Measurements from ENCODE around the gene B4GALNT2. TPM values are rescaled to one million over a fixed set of nuclear protein-coding genes. Genes with fewer than 3 reads are reported as not detected.
"Not testable (repeated sequence)": the region's sequence is repeated elsewhere in the genome, so short reads cannot be mapped to it uniquely, and the experiment has no call there.

Gene B4GALNT2
- total RNA-seq (2014; rRNA removed; shearing (Covaris generic)) = not detected in 2 replicates
- polyA plus RNA-seq (2016; fragmentation: Nextera tagmentation; extraction: Ambion mirVana) = not detected in 2 replicates

GRCh38 chr17:49132699-49133364, at the start of gene B4GALNT2:
Gene B4GALNT2, plus strand, starts transcription at chr17:49132769. Its CDS starts 24 bp downstream, at chr17:49132793.
- H3F3A ChIP-seq (ENCODE audit: insufficient read depth) = no peaks in the 10 kb centered on the region
- H3K79me2 ChIP-seq (ENCODE audit: insufficient read depth) = no peaks in the 10 kb centered on the region
- H3K4me3 ChIP-seq = peak within 1 kb of the TSS; percentile 31
- peaks cover 26% of the 10 kb centered on the region for H3K27me3 ChIP-seq (replicated peaks; ENCODE audit: insufficient read depth)
- H3K27ac ChIP-seq = no peak within 1 kb of the TSS
- no peaks in the 10 kb centered on the region for H3K4me1 ChIP-seq (ENCODE audit: insufficient read depth)
- in situ Hi-C loops (cut with MboI) = no loop called here
- H3K9ac ChIP-seq = no peak within 1 kb of the TSS
- 9 to 11% methylated on average over 60 to 61 of the region's 65 CpGs for WGBS, 2 experiments (ENCODE audit: low coverage in 1 of 2, low lambda C conversion rate in 2 of 2, missing lambda C conversion rate in 2 of 2)
- H4K20me1 ChIP-seq (ENCODE audit: insufficient read depth) = no peaks in the 10 kb centered on the region
- no peaks in the 10 kb centered on the region for H3K36me3 ChIP-seq (ENCODE audit: low read depth)
- peak within 1 kb of the TSS; percentile 39 for H3K4me2 ChIP-seq (ENCODE audit: unreplicated experiment)
- TF ChIP-seq EZH2phosphoT487 (IDR thresholded peaks at IDR 0.05; ENCODE audit: insufficient read depth, low read depth) (0 out of 2 replicates have a peak, but pooled peaks have one; percentile 15), EZH2 (IDR thresholded peaks at IDR 0.05; ENCODE audit: insufficient read depth, poor library complexity, severe bottlenecking) (peak; percentile 69)
- H2AFZ ChIP-seq = no peak within 1 kb of the TSS; the same call in 1 of the 2 replicates
- H3K9me2 ChIP-seq (ENCODE audit: insufficient read depth) = no peaks in the 10 kb centered on the region
- peak; percentile 30 for DNase-seq
- H3K9me3 ChIP-seq (ENCODE audit: low read depth) = no peaks in the 10 kb centered on the region

DNA sequence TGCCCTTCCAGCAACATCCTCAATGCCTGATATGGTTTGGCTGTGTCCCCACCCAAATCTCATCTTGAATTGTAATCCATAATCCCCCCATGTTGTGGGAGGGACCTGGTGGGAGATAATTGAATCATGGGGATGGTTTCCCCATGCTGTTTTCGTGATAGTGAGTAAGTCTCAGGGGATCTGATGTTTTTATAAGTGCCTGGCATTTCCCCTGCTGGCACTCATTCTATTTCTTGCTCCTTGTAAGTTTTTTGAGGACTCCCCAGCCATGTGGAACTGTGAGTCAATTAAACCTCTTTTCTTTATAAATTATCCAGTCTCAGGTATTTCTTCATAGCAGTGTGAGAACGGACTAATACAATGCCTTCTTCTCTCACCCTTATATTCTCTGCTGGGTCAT, 47.5 kb upstream of the B4GALNT2 start:
- peaks cover 31% of the 10 kb centered on the region for H3K27me3 ChIP-seq (replicated peaks; ENCODE audit: insufficient read depth)
- H3K4me1 ChIP-seq (ENCODE audit: insufficient read depth); H3F3A ChIP-seq (ENCODE audit: insufficient read depth); H3K27ac ChIP-seq; in situ Hi-C loops (cut with MboI); DNase-seq; H2AFZ ChIP-seq; H3K9me2 ChIP-seq (ENCODE audit: insufficient read depth); H3K4me2 ChIP-seq (ENCODE audit: unreplicated experiment); H3K9me3 ChIP-seq (ENCODE audit: low read depth); H3K36me3 ChIP-seq (ENCODE audit: low read depth); H3K9ac ChIP-seq; H3K4me3 ChIP-seq; H3K79me2 ChIP-seq (ENCODE audit: insufficient read depth); H4K20me1 ChIP-seq (ENCODE audit: insufficient read depth): not testable (repeated sequence)
- WGBS, 2 experiments (ENCODE audit: low coverage in 1 of 2, low lambda C conversion rate in 2 of 2, missing lambda C conversion rate in 2 of 2) = 21 to 29% methylated on average over 2 of the region's 2 CpGs

GRCh38 chr17:49085565-49086315, 46.8 kb upstream of the B4GALNT2 start:
- in situ Hi-C loops (cut with MboI) = no loop called here
- H3K4me3 ChIP-seq = no peak overlapping the region
- H3K4me1 ChIP-seq (ENCODE audit: insufficient read depth) = no peaks in the 10 kb centered on the region
- no peak overlapping the region for H3K27ac ChIP-seq
- DNase-seq = no peak
- H3K79me2 ChIP-seq (ENCODE audit: insufficient read depth) = no peaks in the 10 kb centered on the region
- H3F3A ChIP-seq (ENCODE audit: insufficient read depth) = no peaks in the 10 kb centered on the region
- no peak overlapping the region for H3K4me2 ChIP-seq (ENCODE audit: unreplicated experiment)
- H3K9me2 ChIP-seq (ENCODE audit: insufficient read depth) = no peaks in the 10 kb centered on the region
- H4K20me1 ChIP-seq (ENCODE audit: insufficient read depth) = no peaks in the 10 kb centered on the region
- no peak overlapping the region for H3K9ac ChIP-seq
- no peak overlapping the region for H2AFZ ChIP-seq
- H3K9me3 ChIP-seq (ENCODE audit: low read depth) = no peaks in the 10 kb centered on the region
- H3K27me3 ChIP-seq (replicated peaks; ENCODE audit: insufficient read depth) = peaks cover 31% of the 10 kb centered on the region
- WGBS, 2 experiments (ENCODE audit: low coverage in 1 of 2, low lambda C conversion rate in 2 of 2, missing lambda C conversion rate in 2 of 2) = 41 to 43% methylated on average over 5 of the region's 5 CpGs
- no peaks in the 10 kb centered on the region for H3K36me3 ChIP-seq (ENCODE audit: low read depth)
- TF ChIP-seq EZH2 (IDR thresholded peaks at IDR 0.05; ENCODE audit: insufficient read depth, poor library complexity, severe bottlenecking) (no peak), EZH2phosphoT487 (IDR thresholded peaks at IDR 0.05; ENCODE audit: insufficient read depth, low read depth) (no peak)

DNA sequence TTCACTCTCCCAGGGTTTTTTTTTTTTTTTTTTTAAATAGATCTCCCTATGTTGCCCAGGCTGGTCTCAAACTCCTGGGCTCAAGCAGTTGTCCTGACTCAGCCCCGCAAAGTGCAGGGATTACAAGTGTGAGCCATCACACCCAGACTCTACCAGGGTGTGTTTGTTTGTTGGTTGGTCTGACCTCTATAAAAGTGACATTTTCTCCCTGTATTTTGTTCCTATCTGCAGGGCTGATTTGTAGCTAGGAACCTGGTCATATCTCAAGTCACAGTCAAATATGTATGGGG, 46.3 kb upstream of the B4GALNT2 start:
- Histone ChIP-seq H4K20me1 (ENCODE audit: insufficient read depth) (no peaks in the 10 kb centered on the region), H3K9me2 (ENCODE audit: insufficient read depth) (no peaks in the 10 kb centered on the region), H3K9me3 (ENCODE audit: low read depth) (no peaks in the 10 kb centered on the region), H3K4me3 (no peak overlapping the region), H3K9ac (no peak overlapping the region), H3F3A (ENCODE audit: insufficient read depth) (no peaks in the 10 kb centered on the region), H3K36me3 (ENCODE audit: low read depth) (no peaks in the 10 kb centered on the region), H3K79me2 (ENCODE audit: insufficient read depth) (no peaks in the 10 kb centered on the region), H3K27me3 (replicated peaks; ENCODE audit: insufficient read depth) (peaks cover 31% of the 10 kb centered on the region), H2AFZ (no peak overlapping the region), H3K4me2 (ENCODE audit: unreplicated experiment) (no peak overlapping the region), H3K27ac (no peak overlapping the region), H3K4me1 (ENCODE audit: insufficient read depth) (no peaks in the 10 kb centered on the region)
- TF ChIP-seq EZH2 (IDR thresholded peaks at IDR 0.05; ENCODE audit: insufficient read depth, poor library complexity, severe bottlenecking) (no peak), EZH2phosphoT487 (IDR thresholded peaks at IDR 0.05; ENCODE audit: insufficient read depth, low read depth) (no peak)
- 23 to 38% methylated on average over 1 of the region's 1 CpG for WGBS, 2 experiments (ENCODE audit: low coverage in 1 of 2, low lambda C conversion rate in 2 of 2, missing lambda C conversion rate in 2 of 2)
- no peak for DNase-seq
- in situ Hi-C loops (cut with MboI) = no loop called here
